ENCODE data around the gene EIF6. TPM values are rescaled to one million over a fixed set of nuclear protein-coding genes. Genes with fewer than 3 reads are reported as not detected.

The EIF6 gene
- total RNA-seq, 2 experiments from 2014 or later = 106 to 113 TPM

DNA sequence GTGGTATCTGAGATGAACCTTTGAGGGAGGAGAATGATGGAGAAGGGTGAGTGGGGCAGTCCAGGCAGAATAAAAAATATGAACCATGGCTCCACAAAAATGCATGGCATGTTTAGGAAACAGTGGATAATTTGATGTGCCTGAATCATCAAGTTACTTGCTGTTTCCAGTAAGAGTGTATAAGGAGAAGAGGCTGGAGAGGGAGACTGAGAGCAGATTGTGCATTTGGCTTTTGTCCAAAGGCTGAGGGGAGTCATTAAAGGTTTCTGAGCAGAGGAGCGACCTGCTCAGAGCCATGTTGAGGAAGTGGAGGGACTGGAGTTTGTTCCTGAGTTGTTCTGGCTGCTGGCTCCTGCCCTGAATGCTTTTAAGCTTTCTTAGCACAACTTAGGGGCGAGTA lies 52.0 kb downstream of the EIF6 start:
- intact Hi-C loops (cut with micrococcal nuclease; ENCODE audit: unreplicated experiment) = no loop called here

More for the DNA sequence above, 52.0 kb downstream of the EIF6 start:
- Histone ChIP-seq H3K79me2 (ENCODE audit: insufficient read depth, low read depth, low read length) (no peaks in the 10 kb centered on the region), H3K4me1 (ENCODE audit: insufficient read depth, low read length, poor library complexity, severe bottlenecking) (no peaks in the 10 kb centered on the region), H3K4me3 (ENCODE audit: low read depth, low read length, poor library complexity, severe bottlenecking) (no peak overlapping the region), H2AFZ (ENCODE audit: low read length) (no peak overlapping the region), H3K9me3 (ENCODE audit: low read length) (no peaks in the 10 kb centered on the region), H3K4me2 (ENCODE audit: low read length) (no peak overlapping the region), H3K27ac (ENCODE audit: low read depth, low read length, poor library complexity, severe bottlenecking) (no peak overlapping the region), H4K20me1 (ENCODE audit: insufficient read depth, low read length) (no peaks in the 10 kb centered on the region), H3K9me2 (ENCODE audit: insufficient read depth, low read length) (no peaks in the 10 kb centered on the region), H3K36me3 (ENCODE audit: insufficient read depth, low read length) (no peaks in the 10 kb centered on the region)
- ChIA-PET POLR2A (no interaction called here), CTCF (ENCODE audit: unreplicated experiment) (no interaction called here)
- no peak for DNase-seq (ENCODE audit: low spot score)
- BruUV-seq (replicated peaks) = no TSS peak
- no peak for TF ChIP-seq EZH2phosphoT487 (IDR thresholded peaks at IDR 0.05; ENCODE audit: borderline replicate concordance, low read depth, low read length)
- TF ChIP-seq, protein P1, sequence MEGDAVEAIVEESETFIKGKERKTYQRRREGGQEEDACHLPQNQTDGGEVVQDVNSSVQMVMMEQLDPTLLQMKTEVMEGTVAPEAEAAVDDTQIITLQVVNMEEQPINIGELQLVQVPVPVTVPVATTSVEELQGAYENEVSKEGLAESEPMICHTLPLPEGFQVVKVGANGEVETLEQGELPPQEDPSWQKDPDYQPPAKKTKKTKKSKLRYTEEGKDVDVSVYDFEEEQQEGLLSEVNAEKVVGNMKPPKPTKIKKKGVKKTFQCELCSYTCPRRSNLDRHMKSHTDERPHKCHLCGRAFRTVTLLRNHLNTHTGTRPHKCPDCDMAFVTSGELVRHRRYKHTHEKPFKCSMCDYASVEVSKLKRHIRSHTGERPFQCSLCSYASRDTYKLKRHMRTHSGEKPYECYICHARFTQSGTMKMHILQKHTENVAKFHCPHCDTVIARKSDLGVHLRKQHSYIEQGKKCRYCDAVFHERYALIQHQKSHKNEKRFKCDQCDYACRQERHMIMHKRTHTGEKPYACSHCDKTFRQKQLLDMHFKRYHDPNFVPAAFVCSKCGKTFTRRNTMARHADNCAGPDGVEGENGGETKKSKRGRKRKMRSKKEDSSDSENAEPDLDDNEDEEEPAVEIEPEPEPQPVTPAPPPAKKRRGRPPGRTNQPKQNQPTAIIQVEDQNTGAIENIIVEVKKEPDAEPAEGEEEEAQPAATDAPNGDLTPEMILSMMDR (conservative IDR thresholded peaks at IDR 0.05; ENCODE audit: low read length) = no peak

Other genes with a start within 250 kb of the EIF6 start
- 25.5 and 31.9 TPM in 2 replicates for gene TRPC4AP, start 192.0 kb downstream of the EIF6 start, total RNA-seq (2014; rRNA removed; shearing (Covaris generic))
- gene TRPC4AP, start 192.0 kb downstream of the EIF6 start, total RNA-seq (2022) = 38.8 and 42.3 TPM in 2 replicates
- gene EDEM2, start 137.4 kb downstream of the EIF6 start, total RNA-seq (2014; rRNA removed; shearing (Covaris generic)) = 19.1 and 19.7 TPM in 2 replicates
- gene EDEM2, start 137.4 kb downstream of the EIF6 start, total RNA-seq (2022) = 20.7 and 23.0 TPM in 2 replicates
- not detected in 2 replicates for gene PROCR, start 112.7 kb downstream of the EIF6 start, total RNA-seq (2014; rRNA removed; shearing (Covaris generic))
- gene PROCR, start 112.7 kb downstream of the EIF6 start, total RNA-seq (2022) = not detected in 2 replicates
- gene MMP24, start 58.1 kb downstream of the EIF6 start, total RNA-seq (2014; rRNA removed; shearing (Covaris generic)) = not detected in 2 replicates
- gene MMP24, start 58.1 kb downstream of the EIF6 start, total RNA-seq (2022) = not detected in 2 replicates
- 13.2 and 14.8 TPM in 2 replicates for gene MMP24OS, start 6.7 kb downstream of the EIF6 start, total RNA-seq (2014; rRNA removed; shearing (Covaris generic))
- gene MMP24OS, start 6.7 kb downstream of the EIF6 start, total RNA-seq (2022) = 44.6 and 48.5 TPM in 2 replicates
- gene FAM83C, start 7.7 kb upstream of the EIF6 start, total RNA-seq (2014; rRNA removed; shearing (Covaris generic)) = not detected in 2 replicates
- not detected in 2 replicates for gene FAM83C, start 7.7 kb upstream of the EIF6 start, total RNA-seq (2022)
- gene UQCC1, start 127.2 kb upstream of the EIF6 start, total RNA-seq (2014; rRNA removed; shearing (Covaris generic)) = 53.0 and 65.3 TPM in 2 replicates
- 85.2 and 88.6 TPM in 2 replicates for gene UQCC1, start 127.2 kb upstream of the EIF6 start, total RNA-seq (2022)
- gene GDF5, start 153.5 kb upstream of the EIF6 start, total RNA-seq (2014; rRNA removed; shearing (Covaris generic)) = not detected in 2 replicates
- gene GDF5, start 153.5 kb upstream of the EIF6 start, total RNA-seq (2022) = not detected in 2 replicates
- 28.6 and 31.6 TPM in 2 replicates for gene CEP250, start 170.8 kb upstream of the EIF6 start, total RNA-seq (2014; rRNA removed; shearing (Covaris generic))
- gene CEP250, start 170.8 kb upstream of the EIF6 start, total RNA-seq (2022) = 68.9 and 74.4 TPM in 2 replicates
- not detected in 2 replicates for gene C20orf173, start 244.9 kb upstream of the EIF6 start, total RNA-seq (2014; rRNA removed; shearing (Covaris generic))
- not detected in 2 replicates for gene C20orf173, start 244.9 kb upstream of the EIF6 start, total RNA-seq (2022)